ENCODE measurements around the gene PACSIN3.

Gene PACSIN3

DNA sequence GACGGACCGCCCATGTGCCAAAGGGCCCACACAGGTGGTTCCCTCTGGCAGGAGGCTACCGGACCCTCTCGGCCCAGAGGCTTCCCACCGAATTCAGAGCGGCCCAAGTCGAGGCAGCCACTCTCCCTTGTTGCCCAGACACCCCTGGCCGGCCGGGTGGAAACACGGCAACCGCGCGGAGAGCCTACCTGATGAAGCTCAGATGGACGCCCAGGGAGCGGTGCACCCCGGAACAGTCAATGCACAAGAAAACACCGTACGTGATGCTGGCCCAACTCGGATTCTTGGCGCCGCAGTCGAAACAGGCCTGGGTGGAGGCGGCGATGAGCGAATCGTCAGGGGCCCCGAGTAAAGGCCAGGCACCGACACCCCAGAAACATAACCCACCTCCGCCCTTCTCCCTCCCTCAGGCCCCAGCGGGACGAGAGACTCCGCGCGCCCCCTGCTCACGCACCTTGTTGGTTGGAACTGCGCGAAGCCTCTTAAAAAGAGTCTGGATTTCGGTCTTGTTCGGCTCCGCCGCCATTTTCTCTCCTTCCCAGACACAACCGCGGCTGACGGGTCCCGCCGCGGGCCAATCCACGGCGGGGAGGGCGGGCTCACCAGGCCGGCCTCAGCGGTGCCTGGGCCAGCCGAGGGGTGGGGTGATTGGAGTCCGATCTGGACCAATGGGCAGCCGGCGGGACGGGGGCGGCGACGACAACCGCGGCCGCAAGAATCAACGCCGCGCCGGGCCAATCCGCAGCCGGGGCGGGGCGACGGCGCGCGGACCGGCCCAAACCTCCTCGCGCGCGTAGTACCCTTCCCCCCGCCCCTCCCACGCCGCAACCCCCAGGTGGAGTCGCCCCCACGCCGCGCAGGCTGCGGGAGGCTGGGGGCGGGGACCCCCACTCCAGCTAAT lies 9.7 kb downstream of the PACSIN3 start, which contains the start of gene ARFGAP2:
Gene ARFGAP2, minus strand, starts transcription at position 552 of the 901 bp plus-strand sequence. Its CDS starts 26 bp downstream, at position 526.
- DNase-seq (ENCODE audit: low read depth in 2 of 2) = peak; percentile 92 to 96

GRCh38 chr11:47175746-47176327 lies 10.4 kb downstream of the PACSIN3 start:
- no peak for DNase-seq (ENCODE audit: low read depth in 2 of 2)

DNA sequence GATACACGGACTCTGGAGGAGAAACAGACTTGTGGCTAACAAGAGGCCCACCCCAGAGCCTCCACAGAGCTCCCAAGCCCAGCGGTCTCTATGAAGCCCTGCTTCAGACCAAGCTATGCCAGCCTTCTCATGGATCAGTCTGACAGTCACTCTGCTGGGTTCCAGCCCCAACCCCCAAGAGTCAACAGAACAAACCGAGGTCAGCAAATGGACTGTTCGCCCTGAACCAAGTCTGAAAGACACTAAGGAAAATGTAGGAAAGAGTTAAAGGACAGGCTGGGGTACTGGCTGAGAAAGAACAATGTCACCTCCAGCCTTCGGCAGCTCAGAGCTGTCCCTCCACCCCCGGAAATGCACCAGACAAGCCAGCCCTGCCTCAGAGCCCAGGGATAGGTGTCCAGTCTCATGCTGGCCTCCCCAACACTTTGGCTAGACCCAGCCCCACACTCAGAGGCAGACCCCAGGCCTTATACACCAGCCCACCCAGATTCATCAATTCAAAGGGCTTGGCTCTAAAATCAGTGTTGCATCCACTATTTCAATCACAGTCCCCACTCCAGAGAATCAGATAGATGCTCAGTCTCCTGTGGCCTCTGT lies 13.4 kb downstream of the PACSIN3 start:
- DNase-seq (ENCODE audit: low read depth in 2 of 2) = no peak

DNA sequence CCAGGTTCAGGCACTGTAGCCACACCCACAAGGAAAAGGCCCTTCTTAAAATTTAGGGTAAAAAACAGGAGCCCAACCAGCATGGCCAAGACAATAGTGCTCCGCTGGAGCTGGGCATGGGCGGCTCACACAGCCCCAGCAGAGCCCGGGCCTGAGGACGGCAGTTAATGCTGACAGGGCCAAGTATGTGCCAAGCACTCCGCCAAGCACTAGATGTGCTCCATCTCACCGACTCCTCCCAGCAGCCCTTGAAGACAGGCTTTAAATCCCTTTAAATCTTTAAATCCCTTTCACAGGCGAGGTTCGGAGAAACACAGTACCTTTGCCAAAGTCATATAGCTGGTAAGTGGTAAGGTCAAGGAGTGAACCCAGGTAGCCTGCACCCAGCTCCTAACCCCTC lies 14.4 kb downstream of the PACSIN3 start:
- no peak for DNase-seq (ENCODE audit: low read depth in 2 of 2)

DNA sequence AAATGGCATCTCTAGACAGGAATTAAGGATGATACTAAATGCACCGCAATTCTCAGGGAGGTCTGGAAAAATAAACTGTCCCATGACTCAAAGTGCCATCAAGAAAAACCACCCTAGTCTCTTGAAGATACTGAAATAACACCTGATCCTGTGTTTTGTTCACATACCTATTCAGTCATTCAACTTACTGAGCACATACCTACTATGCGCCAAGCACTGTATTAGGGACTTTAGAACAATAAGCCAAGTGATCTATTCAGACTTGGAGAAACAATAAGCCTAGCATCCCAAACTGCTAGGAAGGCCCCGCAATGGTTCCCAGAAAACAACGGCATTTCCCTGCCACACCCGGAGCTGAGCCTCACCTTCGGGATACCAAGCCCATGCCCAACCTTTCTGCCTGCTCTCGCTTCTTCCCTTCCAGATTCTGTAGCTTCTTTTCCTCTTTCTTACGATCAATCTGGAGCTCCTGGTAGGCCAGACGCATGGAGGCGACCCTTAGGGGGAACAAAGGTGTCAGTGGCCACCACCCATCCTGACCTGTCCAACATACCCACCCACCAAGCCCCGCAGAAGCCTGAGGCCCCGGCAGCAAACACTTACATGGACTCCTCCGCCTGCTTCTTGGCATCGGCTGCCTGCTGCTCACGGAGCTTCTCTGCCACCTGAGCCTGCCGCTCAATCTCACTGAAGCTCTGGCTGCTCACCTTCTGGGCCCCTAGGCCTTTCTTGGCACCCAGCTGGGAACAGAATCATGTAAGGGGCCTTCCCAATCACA lies 15.0 kb downstream of the PACSIN3 start:
- no peak for DNase-seq (ENCODE audit: low read depth in 2 of 2)

DNA sequence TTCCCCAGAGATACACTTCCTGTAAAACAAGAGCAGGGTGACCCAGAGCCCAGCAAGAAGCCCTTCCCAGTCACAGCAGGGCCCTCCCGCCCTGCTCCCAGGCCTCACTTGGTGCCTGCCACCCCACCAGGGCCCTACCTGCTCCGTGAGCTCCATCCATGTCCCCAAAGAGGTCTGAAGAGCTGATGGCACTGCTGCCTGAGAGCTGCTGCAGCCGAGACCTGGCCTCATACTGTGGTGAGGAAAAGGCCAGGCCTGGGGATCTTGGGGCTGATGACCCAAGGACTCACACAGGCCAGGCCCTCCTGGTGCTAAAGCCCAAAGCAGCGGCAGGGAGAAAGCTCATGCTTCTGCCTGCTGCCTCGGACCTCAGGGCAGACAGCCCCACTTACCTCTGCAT lies 19.9 kb downstream of the PACSIN3 start:
- DNase-seq (ENCODE audit: low read depth in 2 of 2) = no peak

GRCh38 chr11:47165253-47165840 lies 20.9 kb downstream of the PACSIN3 start:
- no peak for DNase-seq (ENCODE audit: low read depth in 2 of 2)

DNA sequence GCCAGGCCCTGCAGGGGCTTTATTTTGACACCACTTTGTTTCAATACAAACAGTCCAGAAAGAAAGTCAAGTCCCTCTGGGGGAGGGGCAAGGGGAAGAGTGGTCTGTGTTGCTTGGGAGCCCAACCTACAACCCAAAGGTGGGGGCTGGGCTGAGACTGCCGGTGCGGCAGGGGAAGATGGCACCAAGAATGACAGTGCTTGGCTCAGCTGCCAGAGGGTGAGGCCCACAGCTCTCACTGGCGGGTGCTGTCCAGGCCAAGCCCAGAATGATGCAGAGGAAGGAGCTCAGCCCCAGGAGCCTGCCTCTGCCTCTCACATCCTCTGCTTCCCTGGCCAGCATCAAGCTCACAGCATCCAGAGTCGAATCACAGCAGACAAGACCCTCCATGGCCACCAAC lies 21.9 kb downstream of the PACSIN3 start:
- DNase-seq (ENCODE audit: low read depth in 2 of 2) = no peak

DNA sequence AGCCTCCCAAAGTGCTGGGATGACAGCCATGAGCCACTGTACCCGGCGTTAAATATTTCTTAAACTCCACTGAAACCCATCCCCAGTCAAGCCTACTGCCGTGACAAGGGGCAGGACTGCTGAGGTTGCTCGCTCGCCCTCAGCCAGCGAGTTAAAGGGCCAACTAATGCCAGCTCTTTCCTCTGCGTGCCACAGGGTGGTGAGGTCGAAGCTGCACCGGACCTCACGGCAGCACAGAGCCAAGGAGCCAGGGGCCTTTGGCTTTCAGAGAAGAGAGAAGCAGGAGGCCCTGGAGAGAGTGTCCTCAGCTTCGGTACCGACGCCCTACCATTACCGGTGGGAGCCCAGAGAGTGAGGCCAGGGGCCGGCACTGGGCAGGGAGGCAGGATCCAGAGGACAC lies 22.3 kb downstream of the PACSIN3 start:
- DNase-seq (ENCODE audit: low read depth in 2 of 2) = no peak

GRCh38 chr11:47163193-47163592 lies 23.0 kb downstream of the PACSIN3 start:
- DNase-seq (ENCODE audit: low read depth in 2 of 2) = no peak

DNA sequence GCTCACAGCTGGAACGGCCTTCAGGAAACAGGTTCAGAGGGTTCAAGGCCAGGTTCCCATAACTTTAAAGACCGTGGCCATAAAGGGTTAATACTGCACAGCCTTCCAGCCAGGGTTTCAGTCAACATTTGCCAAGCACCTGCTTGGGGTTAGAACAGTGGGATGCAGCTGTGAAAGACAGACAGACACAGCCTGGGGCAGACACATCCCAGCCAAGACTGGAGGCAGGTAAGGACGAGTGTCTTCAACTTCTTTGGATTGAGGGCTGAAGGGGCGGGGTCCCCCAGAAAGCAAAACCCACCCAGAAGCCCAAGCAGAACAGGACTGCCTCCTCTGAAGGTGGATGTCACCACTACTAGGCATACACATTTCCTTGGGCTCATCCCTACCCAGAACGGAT lies 23.8 kb downstream of the PACSIN3 start:
- DNase-seq (ENCODE audit: low read depth in 2 of 2) = no peak

GRCh38 chr11:47161890-47162289 lies 24.3 kb downstream of the PACSIN3 start:
- DNase-seq (ENCODE audit: low read depth in 2 of 2) = no peak

- peak; percentile 33 to 50 for DNase-seq (ENCODE audit: low read depth in 2 of 2)
Measured at GRCh38 chr11:47161134-47161854, 24.9 kb downstream of the PACSIN3 start.

GRCh38 chr11:47160753-47161133 lies 25.5 kb downstream of the PACSIN3 start:
- no peak for DNase-seq (ENCODE audit: low read depth in 2 of 2)

- DNase-seq (ENCODE audit: low read depth in 2 of 2) = no peak
Measured at GRCh38 chr11:47158242-47158641, 28.0 kb downstream of the PACSIN3 start.

GRCh38 chr11:47157805-47158204 lies 28.4 kb downstream of the PACSIN3 start:
- no peak for DNase-seq (ENCODE audit: low read depth in 2 of 2)

GRCh38 chr11:47156951-47157350 lies 29.3 kb downstream of the PACSIN3 start:
- no peak for DNase-seq (ENCODE audit: low read depth in 2 of 2)

DNA sequence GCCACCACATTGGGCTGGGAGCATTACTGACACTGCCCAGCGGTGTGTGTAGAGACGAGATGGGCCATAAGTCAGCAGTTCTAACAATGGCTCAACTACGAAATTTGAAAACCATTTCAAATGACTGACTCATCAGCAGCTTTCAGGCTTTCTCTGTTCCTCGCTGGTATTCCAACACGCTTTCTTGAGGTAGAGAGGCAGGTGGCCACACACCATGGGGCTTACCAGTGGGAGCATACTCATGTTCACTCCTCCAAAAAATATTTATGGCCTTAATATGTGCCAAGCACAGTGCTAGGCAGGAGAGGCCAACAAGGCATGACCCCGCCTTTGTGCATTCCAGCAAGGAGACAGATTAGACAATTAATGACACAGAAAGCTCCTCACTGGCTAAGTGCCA lies 29.9 kb downstream of the PACSIN3 start:
- DNase-seq (ENCODE audit: low read depth in 2 of 2) = no peak

- no peak for DNase-seq (ENCODE audit: low read depth in 2 of 2)
Measured at GRCh38 chr11:47155879-47156278, 30.4 kb downstream of the PACSIN3 start.

GRCh38 chr11:47154616-47155570 lies 31.3 kb downstream of the PACSIN3 start:
- DNase-seq (ENCODE audit: low read depth in 2 of 2) = no peak
